Inflammatory macrophage treated with lipopolysaccharide for 4 hours (primary cell): ENCODE measurements around the gene KAT14.
"Not testable (repeated sequence)": the region's sequence is repeated elsewhere in the genome, so short reads cannot be mapped to it uniquely, and the experiment has no call there.

Experiments used
- DNase-seq: peaks from one replicate; pipeline ENCODE4 v3.0.0-alpha.2; 2020

KAT14 gene

GRCh38 chr20:18156045-18156444 is 18.4 kb downstream of the KAT14 start:
- no peak for DNase-seq

- DNase-seq: no peak
Measured at GRCh38 chr20:18164356-18164755, 26.7 kb downstream of the KAT14 start.

DNA sequence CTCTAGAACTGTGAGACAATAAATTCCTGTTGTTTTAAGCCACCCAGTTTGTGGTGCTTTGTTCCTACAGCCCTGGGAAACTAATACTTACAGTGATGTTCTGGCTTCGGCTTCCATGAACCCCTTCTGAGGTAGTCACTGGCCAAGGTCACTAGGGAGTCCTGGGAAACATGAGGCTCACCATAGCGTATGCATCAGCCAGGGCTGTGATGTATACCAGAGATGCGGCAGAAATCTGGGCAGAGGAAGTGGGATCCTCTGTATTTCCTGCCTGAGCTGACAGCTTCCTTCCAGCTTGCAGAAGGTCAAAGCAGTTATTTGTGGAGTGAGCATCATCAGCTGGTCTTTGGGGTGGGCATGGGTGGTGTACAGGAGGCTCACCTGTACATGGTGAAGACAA is 27.9 kb downstream of the KAT14 start:
- no peak for DNase-seq

GRCh38 chr20:18166241-18166881 is 28.7 kb downstream of the KAT14 start:
- DNase-seq: peak; percentile 23

DNA sequence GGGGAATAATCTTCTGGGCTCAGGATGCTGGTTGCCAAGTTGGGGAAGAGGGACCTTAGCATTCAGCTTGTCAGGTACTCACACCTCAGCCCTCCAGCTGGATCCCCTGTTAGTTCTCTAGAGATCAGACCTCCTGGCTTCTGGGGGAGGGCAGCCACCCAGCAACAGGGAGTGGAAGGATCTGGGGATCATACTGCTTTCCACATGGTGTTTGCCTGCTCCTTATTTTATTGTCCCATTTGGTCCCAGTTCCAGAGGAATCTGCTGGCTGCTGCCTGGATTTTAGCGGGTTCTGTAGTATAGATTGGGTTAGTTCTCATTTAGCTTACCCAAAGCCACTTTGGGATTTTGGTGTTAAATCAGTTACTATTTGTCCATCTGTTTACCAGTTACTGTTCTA is 29.3 kb downstream of the KAT14 start:
- DNase-seq: no peak

DNA sequence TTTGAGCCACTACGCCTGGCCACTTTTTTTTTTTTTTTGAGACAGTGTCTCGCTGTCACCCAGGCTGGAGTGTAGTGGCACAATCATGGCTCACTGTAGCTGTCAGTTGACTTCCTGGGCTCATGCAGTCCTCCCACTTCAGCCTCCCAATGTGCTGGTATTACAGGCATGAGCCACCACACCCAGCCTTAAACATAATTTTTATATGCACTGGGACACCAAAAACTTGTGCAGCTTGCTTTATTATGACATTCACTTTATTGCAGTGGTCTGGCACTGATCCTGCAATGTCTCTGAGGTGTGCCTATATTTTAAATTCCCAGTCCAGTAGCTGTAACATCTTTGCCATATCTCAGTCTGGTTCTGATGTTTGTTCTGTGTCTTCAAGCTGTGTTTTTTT is 34.7 kb downstream of the KAT14 start:
- no peak for DNase-seq

GRCh38 chr20:18174906-18175683 is 37.4 kb downstream of the KAT14 start:
- DNase-seq: no peak

DNA sequence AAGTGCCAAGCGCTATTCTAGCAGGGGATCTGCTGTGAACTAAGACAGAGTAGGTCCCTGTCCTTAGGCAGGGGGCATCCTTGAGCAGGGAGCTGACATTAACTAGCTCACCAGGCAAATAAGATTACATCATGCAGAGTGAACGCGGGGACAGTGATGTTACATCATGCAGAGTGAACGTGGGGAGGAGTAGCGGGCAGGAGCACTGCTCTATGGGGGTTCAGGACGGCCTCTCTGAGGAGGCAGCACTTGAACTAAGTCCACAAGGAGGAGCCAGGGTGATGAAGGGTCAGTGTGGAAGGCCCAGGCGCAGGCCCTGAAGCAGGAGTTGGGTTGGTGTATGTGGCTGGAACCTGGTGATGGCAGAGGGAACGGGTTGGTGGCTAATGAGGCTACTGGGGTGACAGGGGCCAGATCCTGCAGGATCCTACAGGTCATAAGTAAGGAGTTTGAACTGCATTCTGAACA is 38.7 kb downstream of the KAT14 start:
- DNase-seq: no peak

DNA sequence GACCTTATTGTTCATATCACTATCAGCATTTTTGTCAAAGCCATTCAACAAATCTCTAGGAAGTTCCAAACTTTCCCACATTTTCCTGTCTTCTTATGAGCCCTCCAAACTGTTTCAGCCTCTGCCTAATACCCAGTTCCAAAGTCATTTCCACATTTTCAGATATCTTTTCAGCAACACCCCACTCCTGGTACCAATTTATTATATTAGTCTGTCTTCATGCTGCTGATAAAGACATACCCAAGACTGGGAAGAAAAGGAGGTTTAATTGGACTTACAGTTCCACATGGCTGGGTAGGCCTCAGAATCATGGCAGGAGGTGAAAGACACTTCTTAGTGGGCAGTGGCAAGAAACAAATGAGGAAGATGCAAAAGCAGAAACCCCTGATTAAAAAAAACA is 42.7 kb downstream of the KAT14 start:
- not testable (repeated sequence) for DNase-seq

GRCh38 chr20:18180815-18181214 is 43.2 kb downstream of the KAT14 start:
- no peak for DNase-seq

GRCh38 chr20:18187020-18187419 is 49.4 kb downstream of the KAT14 start:
- no peak for DNase-seq

DNA sequence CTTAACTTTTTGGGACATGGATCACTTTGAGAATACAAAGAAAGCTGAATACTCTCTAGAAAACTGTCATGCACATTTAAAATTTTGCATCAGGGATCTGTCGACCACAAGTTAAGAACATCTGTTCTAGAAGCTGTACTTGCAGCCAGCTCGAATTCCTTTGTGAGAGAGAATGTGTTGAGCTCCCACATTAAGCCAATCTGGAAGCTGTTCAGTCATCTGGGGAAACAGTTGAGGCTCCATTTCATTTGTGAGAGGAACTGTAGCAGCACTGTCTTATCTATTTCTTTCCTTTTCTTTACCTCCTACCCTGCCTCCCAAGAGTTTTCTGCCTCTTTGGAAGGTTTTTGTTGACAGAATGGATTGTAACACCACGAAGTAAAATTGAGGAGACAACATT is 50.8 kb downstream of the KAT14 start:
- no peak for DNase-seq

DNA sequence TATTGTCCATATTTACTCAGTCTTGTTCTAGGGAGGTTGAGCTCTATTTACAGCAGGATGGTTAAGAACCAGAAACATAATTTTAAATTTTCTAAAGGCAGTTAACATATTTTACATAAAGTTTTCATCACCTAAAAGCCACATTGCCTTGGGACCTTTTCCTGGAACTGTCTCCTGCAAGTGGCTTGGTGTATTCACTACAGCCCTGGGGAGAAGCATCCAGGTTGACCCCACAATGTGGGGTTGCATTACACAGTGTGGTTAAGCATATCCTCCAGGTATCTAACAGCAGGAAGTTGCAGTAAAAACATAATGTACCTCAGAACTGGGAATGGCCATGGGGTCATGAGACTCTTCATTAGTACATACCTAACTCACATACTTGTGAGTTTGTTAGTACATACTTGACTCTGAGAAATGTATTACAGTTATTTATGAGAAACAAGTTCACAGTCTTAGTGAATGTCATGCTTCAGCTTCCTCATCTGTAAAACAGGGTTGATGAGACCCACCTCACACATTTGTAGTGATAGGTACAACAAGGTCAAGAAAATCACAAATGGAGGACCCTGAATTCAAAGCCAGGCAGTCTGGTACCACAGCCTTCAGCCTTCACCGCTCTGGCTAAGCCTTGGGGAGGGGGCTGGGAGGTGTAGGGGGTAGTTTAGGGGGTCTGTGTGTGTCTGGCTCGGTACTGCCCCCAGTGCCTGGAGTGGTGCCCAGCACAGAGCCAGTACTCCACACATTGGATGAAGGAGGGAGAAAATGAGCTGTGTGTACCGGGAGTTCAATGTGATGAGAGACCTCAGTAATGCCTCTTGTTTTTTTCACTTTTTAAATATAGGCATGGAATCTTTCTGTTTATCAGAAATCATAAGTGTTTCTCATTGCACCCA is 52.9 kb downstream of the KAT14 start:
- DNase-seq: no peak

DNA sequence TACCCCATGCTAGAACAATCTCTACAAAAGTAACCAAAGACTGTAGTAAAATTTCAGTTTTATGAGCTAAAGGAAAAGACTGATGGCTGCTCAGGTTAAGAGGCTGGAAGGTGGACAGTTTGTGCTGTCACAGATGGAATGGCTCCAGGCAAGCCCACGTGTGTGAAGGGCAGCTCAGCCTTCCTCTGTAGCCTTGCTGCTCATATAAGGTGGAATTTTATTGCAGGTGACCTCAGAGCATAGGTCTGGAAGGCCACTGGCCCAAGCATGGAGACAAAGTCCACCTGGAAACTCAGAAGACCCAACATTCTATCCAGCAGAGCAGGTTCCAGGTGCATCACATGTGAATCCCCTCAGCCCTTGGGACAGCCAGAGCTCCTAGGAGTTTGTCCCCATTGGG is 53.6 kb downstream of the KAT14 start:
- DNase-seq: no peak

DNA sequence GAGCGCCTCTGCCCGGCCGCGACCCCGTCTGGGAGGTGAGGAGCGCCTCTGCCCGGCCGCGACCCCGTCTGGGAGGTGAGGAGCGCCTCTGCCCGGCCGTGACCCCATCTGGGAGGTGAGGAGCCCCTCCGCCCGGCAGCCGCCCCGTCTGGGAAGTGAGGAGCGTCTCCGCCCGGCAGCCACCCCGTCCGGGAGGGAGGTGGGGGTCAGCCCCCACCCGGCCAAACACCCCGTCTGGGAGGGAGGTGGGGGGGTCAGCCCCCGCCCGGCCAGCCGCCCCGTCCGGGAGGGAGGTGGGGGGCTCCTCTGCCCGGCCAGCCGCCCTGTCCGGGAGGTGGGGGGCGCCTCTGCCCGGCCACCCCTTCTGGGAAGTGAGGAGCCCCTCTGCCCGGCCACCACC is 56.8 kb downstream of the KAT14 start:
- not testable (repeated sequence) for DNase-seq

- DNase-seq: no peak
Measured at GRCh38 chr20:18195931-18196330, 58.3 kb downstream of the KAT14 start.

DNA sequence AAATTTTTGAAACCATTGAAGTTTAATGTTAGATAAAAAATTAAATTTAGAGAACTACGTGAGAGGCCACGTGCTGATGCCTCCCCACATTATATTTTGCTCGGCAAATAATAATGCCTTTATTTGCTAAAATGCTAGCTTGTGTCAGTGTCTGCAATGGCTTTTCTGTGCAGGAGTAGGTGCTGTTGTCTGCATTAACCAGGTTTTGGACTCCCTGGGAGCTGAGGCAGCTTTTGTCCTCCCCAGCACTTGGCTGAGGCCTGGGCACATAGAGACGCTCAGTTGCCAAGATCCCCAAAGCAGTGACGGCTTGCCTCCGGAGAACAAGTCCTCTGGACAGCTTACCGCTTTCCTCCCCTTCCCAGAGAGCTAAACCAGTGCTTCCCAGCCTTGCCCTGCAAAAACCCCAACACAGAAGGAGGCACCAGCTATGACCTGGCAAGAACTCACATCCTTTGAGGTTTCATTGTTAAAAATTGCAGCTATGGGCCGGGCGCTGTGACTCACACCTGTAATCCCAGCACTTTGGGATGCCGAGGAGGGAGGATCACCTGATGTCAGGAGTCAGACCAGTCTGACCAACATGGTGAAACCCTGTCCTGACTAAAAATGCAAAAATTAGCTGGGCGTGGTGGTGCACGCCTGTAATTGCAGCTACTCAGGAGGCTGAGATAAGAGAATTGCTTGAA is 59.9 kb downstream of the KAT14 start:
- no peak for DNase-seq

DNA sequence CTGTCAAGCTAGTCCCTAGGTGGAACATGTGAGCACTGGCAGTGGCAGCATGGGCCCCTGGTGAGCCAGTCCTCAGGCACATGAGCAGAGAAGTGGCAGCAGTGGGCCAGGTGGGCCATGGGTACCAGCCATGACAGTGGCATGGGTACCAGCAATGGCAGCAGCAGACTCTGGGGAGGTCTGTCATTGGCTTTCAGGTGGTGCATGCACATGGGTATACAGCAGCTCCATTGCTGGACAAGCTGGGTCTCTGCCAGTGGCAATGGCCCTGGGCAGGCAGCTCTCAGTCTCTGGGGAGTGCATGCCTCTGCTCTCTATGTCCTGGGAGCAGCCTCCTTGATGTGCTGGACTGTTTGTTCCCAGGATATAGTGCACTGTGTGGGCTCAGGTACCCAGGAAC is 65.3 kb downstream of the KAT14 start:
- no peak for DNase-seq

DNA sequence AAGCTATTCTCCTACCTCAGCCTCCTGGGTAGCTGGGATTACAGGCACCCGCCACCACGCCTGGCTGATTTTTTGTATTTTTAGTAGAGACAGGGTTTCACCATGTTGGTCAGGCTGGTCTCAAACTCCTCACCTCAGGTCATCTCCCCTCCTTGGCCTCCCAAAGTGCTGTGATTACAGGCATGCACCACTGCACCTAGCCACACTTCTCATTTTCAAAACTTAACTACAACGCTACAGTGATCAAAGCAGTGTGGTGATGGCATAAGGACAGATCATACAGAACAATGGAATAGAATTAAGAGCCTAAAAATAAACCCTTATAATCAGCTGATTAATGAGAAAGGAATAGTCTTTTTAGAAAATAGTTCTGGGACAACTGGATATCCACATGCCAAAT is 66.0 kb downstream of the KAT14 start:
- not testable (repeated sequence) for DNase-seq

- DNase-seq: no peak
Measured at GRCh38 chr20:18213002-18213401, 75.3 kb downstream of the KAT14 start.

DNA sequence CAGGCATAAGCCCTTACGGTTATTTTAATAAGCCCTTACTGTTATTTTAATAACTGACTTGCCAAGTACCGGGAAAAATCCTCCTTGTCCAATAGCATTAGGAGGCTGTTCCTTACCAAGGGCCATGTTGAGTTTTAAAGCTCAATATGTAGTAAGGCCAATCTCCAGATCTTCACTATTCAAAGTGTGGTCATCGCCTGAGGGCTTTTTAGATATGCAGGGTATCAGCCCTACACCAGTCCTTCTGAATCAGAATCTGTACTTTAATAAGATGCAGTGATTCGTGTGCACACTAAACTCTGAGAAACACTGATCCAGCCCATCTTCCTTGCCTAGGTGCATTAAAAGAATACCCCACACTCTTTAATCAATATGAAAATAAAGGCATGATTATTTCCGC is 77.9 kb downstream of the KAT14 start:
- DNase-seq: no peak

GRCh38 chr20:18218280-18218679 is 80.6 kb downstream of the KAT14 start:
- DNase-seq: no peak

GRCh38 chr20:18223409-18223808 is 85.7 kb downstream of the KAT14 start:
- no peak for DNase-seq
